SH-SY5Y (cell line): ENCODE measurements around the gene HAPLN2.

Source experiments
- GATA2 ChIP-seq: IDR thresholded peaks from 2 replicates; pipeline ENCODE4 v1.6.1; 2011; ENCODE audit warnings: mild to moderate bottlenecking, low read depth, low read length
- GATA3 ChIP-seq: IDR thresholded peaks from 2 replicates; pipeline ENCODE4 v1.6.1; 2011; ENCODE audit warnings: low read depth, mild to moderate bottlenecking, low read length, moderate library complexity

DNA sequence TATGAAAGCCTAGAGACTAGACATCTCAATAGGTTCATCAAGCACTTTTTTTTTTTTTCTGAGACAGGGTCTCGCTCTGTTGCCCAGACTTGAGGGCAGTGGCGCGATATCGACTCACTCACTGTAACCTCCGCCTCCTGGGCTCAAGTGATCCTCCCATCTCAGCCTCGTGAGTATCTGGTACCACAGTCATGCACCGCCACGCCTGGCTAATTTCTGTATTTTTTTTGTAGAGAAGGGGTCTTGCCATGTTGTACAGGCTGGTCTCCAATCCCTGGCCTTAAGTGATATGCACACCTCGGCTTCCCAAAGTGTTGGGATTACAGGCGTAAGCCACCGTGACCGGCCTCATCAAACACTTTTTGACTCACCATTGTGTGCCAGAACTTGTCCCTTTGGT is 17.3 kb upstream of the HAPLN2 start:
- TF ChIP-seq GATA2 (no peak), GATA3 (no peak)
